Breast epithelium (tissue), 3 donors: ENCODE data around the gene PCK2.

Source experiments
- CTCF ChIP-seq, 3 donors: fragments of 450-650 bp; IDR thresholded peaks; one replicate each; pipeline ENCODE4 v1.5.1; 2016 to 2017; ENCODE audit warnings: antibody characterized with exemption in 3 of 3, mild to moderate bottlenecking in 3 of 3, moderate library complexity in 3 of 3
- POLR2A ChIP-seq: fragments of 450-650 bp; IDR thresholded peaks from one replicate; pipeline ENCODE4 v1.6.1; 2016; ENCODE audit warnings: antibody characterized with exemption, mild to moderate bottlenecking, moderate library complexity

- TF ChIP-seq POLR2A (no peak), CTCF (IDR thresholded peaks at IDR 0.05) (no peak)
Observed at GRCh38 chr14:24080888-24081738, 13.0 kb upstream of the PCK2 start.
